Stimulated activated naive CD8-positive, alpha-beta T cell treated with anti-CD3 and anti-CD28 coated beads, Interleukin-15, Interleukin-2, amounts not matched to agents 100 ng/mL and 50 ng/mL, for 24 hours (primary cell): ENCODE results near the gene WDFY1.

Source experiments
- H3K27ac Mint-ChIP-seq: one replicate; pipeline ENCODE4 v1.8.0; 2021; ENCODE audit warnings: mild to moderate bottlenecking, mixed read lengths
- H3K27me3 Mint-ChIP-seq: one replicate; pipeline ENCODE4 v1.8.0; 2021; ENCODE audit warnings: mixed read lengths
- H3K36me3 Mint-ChIP-seq: one replicate; pipeline ENCODE4 v1.8.0; 2021; ENCODE audit warnings: low read depth, mixed read lengths
- H3K4me1 Mint-ChIP-seq: one replicate; pipeline ENCODE4 v1.8.0; 2021; ENCODE audit warnings: low read depth, mixed read lengths
- H3K4me3 Mint-ChIP-seq: one replicate; pipeline ENCODE4 v1.8.0; 2021; ENCODE audit warnings: mild to moderate bottlenecking, mixed read lengths
- H3K9me3 Mint-ChIP-seq: one replicate; pipeline ENCODE4 v1.8.0; 2021; ENCODE audit warnings: mixed read lengths

WDFY1 gene, protein sequence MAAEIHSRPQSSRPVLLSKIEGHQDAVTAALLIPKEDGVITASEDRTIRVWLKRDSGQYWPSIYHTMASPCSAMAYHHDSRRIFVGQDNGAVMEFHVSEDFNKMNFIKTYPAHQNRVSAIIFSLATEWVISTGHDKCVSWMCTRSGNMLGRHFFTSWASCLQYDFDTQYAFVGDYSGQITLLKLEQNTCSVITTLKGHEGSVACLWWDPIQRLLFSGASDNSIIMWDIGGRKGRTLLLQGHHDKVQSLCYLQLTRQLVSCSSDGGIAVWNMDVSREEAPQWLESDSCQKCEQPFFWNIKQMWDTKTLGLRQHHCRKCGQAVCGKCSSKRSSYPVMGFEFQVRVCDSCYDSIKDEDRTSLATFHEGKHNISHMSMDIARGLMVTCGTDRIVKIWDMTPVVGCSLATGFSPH

DNA sequence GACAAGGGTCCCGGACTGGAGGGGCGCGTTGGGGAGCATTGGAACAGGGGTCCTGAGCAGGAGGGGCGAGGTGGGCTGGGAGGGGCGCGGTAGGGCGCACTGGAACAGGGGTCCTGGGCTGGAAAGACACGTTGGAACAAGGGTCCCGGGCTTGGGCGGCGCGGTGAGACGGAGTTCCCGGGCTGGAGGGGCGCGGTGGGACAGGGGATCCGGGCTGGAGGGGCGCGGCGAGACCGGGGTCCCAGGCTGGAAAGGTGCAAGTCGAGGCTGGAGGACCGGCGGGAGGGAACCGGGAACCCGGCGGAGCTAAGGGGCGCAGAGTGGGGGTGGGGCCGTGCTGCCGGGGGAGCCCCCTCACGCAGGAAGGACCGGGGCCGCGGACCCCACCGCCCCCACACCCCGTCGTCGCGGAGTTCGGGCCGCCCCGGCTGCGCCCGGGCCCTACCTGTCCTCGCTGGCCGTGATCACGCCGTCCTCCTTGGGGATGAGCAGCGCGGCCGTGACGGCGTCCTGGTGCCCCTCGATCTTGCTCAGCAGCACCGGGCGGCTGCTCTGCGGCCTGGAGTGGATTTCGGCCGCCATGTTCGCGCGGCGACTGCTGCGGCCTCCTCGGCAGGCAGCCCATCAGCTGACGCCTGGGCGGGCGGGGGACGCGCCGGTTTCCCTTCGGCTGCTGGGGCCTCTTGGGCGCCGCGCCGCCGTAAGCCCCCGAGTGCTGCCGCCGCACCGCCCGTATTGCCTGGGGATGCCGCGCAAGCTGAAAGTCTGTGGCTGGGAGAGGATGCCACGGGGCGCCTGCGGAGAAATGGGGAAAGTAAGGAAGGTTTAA is at the start of gene WDFY1:
WDFY1 (minus strand) TSS at position 633 of the 829 bp plus-strand sequence; CDS start at position 582, 51 bp downstream.
- Mint-ChIP-seq H3K27ac (peak within 1 kb of the TSS; percentile 86), H3K27me3 (no peaks in the 10 kb centered on the region), H3K9me3 (peaks cover 4% of the 10 kb centered on the region), H3K4me1 (peaks cover 65% of the 10 kb centered on the region), H3K4me3 (peak within 1 kb of the TSS; percentile 89), H3K36me3 (peaks cover 15% of the 10 kb centered on the region)

DNA sequence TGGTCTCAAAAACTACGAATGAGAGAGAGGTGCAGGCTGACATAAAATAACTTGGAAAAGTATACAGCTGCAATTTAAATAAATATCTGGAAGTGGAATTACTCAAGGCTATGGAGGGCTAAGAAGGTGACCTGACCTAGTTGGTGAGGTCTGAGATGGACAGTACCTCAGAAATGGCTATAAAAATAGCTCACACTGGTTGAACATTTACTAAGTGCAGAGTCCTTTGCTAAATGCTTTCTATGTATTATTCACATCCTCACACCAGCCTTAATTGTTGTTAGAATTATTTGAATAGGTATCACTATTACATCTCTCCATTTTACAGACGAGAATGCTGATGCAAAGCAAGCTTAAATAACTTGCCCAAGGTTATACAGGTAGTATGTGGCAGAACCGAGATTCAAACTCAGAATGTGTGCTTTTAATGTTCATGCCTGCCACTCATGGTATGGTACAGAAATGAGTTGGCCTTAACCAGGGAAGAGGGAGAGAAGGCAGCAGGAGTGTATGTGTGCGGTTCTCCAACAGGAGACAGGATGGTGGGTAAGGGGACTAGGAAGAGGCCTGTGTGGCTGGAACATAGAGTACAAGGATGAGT is 49.5 kb upstream of the WDFY1 start:
- Mint-ChIP-seq H3K27ac (peak overlapping the region; percentile 85), H3K9me3 (no peaks in the 10 kb centered on the region), H3K4me1 (peaks cover 11% of the 10 kb centered on the region), H3K4me3 (no peak overlapping the region), H3K36me3 (peaks cover 11% of the 10 kb centered on the region), H3K27me3 (no peaks in the 10 kb centered on the region)

DNA sequence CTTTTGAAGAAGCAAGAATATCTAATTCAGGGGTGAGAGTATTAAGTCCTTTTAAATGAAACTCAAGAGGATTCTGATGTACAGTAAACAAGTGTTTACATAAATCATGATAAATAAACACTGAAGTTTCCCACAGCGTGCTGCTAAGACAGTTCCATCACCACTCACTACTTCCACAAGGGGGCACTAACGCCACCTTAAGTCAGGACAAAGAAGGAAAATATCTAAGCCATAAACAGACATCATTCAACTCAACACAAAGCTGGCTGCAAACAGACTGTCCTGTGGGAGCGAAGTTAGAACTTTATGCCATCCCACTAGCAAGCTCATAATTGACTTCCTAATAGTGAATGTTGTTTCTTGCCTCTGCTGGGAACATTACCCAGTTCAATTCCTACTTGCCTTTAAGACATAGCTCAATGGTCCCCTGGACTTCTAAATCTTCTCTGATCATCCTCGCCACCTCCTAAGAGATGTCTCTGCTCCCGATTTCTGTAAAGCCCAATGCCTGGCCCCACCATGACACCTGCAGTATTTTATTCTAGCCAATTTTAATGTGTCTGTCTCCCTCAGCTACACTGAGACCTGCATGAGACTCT is 48.6 kb upstream of the WDFY1 start:
- peaks cover 11% of the 10 kb centered on the region for H3K4me1 Mint-ChIP-seq
- peaks cover 13% of the 10 kb centered on the region for H3K36me3 Mint-ChIP-seq
- H3K27me3 Mint-ChIP-seq: no peaks in the 10 kb centered on the region
- H3K9me3 Mint-ChIP-seq: no peaks in the 10 kb centered on the region
- no peak overlapping the region for H3K4me3 Mint-ChIP-seq
- H3K27ac Mint-ChIP-seq: no peak overlapping the region

DNA sequence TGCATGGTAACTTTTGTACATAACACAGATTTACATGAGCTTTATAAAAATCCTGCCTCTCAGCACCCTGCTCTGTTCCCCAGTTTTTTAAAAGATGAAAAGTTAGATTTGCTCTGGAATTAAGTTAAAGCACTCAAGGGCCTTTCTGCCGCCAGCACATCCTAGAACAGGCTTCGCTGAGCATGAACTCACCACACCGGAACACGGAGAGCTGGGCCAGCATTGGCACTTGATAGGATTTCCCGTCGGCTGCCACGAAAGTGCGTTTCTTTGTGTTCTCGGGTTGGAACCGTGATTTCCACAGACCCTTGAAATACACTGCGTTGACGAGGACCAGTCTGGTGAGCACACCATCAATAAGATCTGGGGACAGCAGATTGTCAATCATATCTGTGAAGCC is 46.5 kb upstream of the WDFY1 start:
- H3K27me3 Mint-ChIP-seq: no peaks in the 10 kb centered on the region
- H3K4me1 Mint-ChIP-seq: peaks cover 11% of the 10 kb centered on the region
- H3K4me3 Mint-ChIP-seq: no peak overlapping the region
- H3K9me3 Mint-ChIP-seq: no peaks in the 10 kb centered on the region
- H3K27ac Mint-ChIP-seq: no peak overlapping the region
- H3K36me3 Mint-ChIP-seq: peaks cover 8% of the 10 kb centered on the region

DNA sequence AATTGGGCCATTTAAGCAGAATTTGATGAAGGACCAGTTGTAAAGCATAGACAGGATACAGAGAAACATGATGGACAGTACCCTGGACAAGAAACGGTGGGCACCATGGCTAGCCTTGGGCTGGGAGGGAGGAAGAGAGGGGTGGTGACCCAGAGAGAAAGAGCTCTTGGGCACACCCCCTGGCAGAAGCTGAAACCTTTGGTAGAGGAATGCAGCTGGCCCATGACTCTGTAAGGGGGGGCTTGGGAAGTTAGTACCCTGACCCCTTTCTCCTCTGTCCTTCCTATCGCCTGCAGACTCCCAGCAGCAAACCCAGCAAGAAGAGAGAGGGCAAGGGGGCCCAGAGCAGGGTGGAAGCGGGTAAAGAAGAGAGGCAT is 44.7 kb upstream of the WDFY1 start:
- Mint-ChIP-seq H3K27ac (no peak overlapping the region), H3K27me3 (no peaks in the 10 kb centered on the region), H3K4me3 (no peak overlapping the region), H3K4me1 (peaks cover 2% of the 10 kb centered on the region), H3K9me3 (no peaks in the 10 kb centered on the region), H3K36me3 (peaks cover 6% of the 10 kb centered on the region)

DNA sequence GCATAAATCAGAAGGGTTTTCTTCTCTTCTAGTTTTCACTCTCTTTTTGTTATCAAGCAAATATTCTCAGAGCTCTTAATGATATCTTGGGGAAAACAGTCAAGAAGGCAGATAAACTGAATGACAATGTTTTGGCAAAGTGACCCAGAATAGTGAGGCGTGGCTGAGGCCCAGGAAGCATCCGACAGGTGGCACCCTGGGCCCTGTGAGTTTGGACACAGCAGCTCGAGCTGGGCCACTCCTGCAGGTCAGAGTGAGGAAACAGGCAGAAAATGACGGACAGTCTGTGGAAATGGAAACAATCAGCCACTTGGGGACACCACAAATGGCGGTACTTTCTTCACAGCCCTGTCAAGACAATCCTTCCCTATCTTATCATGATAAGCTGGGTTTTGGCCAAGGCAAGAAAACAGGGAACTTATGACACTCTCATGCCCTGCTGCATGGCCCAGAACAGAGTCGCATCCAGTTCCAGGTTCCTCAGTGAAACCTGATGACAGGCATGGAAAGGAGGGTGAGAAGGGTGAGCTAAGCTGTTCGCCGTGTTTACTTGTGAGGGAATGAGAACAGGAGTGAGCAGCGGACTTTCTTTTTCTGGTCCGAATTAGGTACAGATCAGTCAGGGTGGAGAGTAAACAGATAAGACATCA is 44.2 kb upstream of the WDFY1 start:
- H3K27me3 Mint-ChIP-seq: no peaks in the 10 kb centered on the region
- H3K36me3 Mint-ChIP-seq: peaks cover 9% of the 10 kb centered on the region
- no peak overlapping the region for H3K27ac Mint-ChIP-seq
- H3K9me3 Mint-ChIP-seq: no peaks in the 10 kb centered on the region
- H3K4me3 Mint-ChIP-seq: no peak overlapping the region
- H3K4me1 Mint-ChIP-seq: no peaks in the 10 kb centered on the region

DNA sequence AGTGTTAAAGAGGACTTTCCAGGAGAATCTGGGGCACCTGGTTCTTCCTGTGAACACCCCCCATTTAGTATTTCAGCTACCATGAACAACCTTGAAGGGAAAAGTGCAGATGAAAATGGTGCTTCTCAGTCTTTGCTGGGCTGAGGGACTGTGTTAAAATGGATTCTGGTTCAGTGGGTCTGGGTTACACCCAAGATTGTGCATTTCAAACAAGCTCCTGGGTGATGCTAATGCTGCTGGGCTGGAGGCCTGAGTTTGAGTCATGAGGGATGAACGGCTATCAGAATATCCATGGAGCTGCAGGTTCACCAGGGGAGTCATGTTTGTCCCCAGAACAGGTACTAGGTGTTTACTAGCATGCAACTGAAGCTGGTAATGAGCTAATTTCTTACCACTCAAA is 36.1 kb upstream of the WDFY1 start:
- no peaks in the 10 kb centered on the region for H3K9me3 Mint-ChIP-seq
- H3K4me3 Mint-ChIP-seq: no peak overlapping the region
- H3K27me3 Mint-ChIP-seq: no peaks in the 10 kb centered on the region
- peaks cover 18% of the 10 kb centered on the region for H3K36me3 Mint-ChIP-seq
- H3K27ac Mint-ChIP-seq: no peak overlapping the region
- H3K4me1 Mint-ChIP-seq: peaks cover 10% of the 10 kb centered on the region

DNA sequence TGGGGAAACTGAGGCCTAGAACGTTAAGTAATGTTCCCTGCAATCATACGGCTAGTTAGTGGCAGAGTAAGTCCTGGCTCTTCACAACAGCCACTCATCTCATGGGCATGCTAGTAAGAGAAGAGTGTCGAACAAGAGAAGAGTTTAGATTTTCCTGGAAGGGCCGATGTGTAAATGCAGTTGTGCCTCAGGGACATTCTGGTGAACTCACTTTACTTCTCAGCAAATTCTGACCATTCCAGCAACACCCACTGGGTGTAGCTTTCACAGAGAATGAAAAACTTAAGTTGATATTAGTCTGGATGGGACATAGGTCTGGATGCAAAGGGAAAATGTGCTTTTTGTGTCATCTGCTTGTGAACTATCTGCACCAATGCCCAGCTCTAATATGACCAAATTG is 35.7 kb upstream of the WDFY1 start:
- no peaks in the 10 kb centered on the region for H3K27me3 Mint-ChIP-seq
- no peaks in the 10 kb centered on the region for H3K9me3 Mint-ChIP-seq
- no peak overlapping the region for H3K27ac Mint-ChIP-seq
- H3K36me3 Mint-ChIP-seq: peaks cover 19% of the 10 kb centered on the region
- H3K4me3 Mint-ChIP-seq: no peak overlapping the region
- H3K4me1 Mint-ChIP-seq: peaks cover 10% of the 10 kb centered on the region

DNA sequence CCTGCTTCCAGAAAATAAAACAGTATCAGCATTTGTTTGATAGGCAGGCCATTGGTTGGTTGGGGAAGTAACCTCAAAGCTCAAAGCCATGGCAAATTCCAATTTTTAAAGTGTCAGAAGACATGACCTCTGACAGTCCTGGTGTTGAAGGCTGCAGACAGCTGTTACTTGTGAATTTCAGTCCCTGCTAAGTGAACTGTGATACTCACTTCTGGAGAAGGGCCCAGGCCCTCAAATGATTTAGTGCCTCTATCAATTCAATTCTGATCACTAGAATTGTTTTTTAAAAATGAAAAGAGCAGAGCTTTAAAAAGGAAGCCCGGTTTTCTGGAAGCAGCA is 35.2 kb upstream of the WDFY1 start:
- H3K4me1 Mint-ChIP-seq: peaks cover 10% of the 10 kb centered on the region
- no peak overlapping the region for H3K27ac Mint-ChIP-seq
- no peak overlapping the region for H3K4me3 Mint-ChIP-seq
- peaks cover 22% of the 10 kb centered on the region for H3K36me3 Mint-ChIP-seq
- H3K9me3 Mint-ChIP-seq: no peaks in the 10 kb centered on the region
- H3K27me3 Mint-ChIP-seq: no peaks in the 10 kb centered on the region

DNA sequence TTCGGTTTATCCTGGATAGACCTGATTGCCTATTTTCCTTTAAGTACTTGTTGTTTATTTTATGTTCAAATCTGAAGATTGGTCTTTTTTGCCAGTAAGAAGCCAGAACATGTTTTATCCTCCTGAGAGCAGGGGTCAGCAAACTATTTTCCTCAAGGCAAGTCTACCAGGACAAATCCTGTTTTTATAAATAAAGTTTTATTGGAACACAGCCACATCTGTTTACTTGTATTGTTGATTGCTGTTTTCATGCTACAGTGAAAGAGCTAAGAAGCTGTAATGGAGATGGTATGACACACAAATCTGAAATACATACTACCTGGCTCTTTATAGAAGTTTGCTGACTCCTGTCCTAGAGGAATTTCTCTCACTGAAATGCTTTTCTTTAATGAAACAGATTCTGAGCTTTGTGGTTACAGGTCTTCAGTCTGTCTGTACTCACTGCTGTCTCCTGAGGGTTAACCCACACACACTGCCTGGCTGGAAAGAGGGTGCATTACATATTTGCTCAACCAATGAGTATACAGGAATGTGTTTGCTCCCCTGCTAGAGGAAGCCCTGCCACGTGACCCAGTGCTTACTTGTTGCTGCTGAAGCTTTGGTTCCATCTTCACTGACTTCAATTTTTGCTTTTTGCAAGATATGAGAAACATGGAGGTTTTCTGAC is 34.7 kb upstream of the WDFY1 start:
- H3K4me3 Mint-ChIP-seq: no peak overlapping the region
- peaks cover 10% of the 10 kb centered on the region for H3K4me1 Mint-ChIP-seq
- no peaks in the 10 kb centered on the region for H3K9me3 Mint-ChIP-seq
- H3K27me3 Mint-ChIP-seq: no peaks in the 10 kb centered on the region
- no peak overlapping the region for H3K27ac Mint-ChIP-seq
- H3K36me3 Mint-ChIP-seq: peaks cover 22% of the 10 kb centered on the region

DNA sequence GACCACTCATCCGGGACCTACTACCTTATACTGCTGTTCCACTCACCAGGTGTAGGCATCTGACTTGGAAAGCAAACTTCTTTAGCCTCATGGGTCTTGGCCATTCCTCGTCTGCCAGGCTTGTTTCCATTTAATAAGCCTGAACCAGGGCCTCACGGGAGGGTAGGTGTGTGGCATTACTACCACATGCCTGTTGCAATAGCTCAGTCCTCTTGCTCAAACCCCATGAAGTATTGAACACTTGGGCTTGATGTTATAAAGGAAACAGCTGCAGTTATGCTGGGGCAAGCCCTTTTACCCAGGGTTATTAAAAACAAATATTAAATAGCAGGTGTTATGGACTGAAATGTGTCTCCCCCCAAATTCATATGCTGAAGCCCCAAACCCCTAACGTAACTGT is 33.3 kb upstream of the WDFY1 start:
- Mint-ChIP-seq H3K9me3 (no peaks in the 10 kb centered on the region), H3K27me3 (no peaks in the 10 kb centered on the region), H3K4me1 (peaks cover 10% of the 10 kb centered on the region), H3K27ac (no peak overlapping the region), H3K4me3 (no peak overlapping the region), H3K36me3 (peaks cover 15% of the 10 kb centered on the region)

DNA sequence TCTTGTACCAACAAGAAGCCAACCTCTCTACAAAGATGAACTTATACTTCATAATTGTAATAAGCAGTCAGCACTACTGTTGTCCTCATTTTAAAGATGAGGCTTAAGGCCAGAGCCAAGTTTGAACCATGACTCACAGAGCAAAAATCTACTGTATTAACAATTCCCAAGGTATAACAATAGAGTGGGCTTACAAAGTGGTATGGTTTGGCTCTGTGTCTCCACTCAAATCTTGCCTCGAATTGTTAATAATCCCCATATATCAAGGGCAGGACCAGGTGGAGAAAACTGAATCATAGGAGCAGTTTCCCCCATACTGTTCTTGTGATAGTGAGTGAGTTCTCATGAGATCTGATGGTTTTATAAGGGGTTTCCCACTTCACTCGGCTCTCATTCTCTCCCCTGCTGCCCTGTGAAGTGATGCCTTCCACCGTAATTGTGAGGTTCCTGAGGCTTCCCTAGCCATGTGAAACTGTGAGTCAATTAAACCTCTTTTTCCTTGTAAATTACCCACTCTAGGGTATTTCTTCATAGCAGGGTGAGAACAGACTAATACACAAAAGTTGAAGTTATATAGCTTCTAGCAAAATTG is 31.6 kb upstream of the WDFY1 start:
- H3K9me3 Mint-ChIP-seq: no peaks in the 10 kb centered on the region
- H3K36me3 Mint-ChIP-seq: peaks cover 18% of the 10 kb centered on the region
- H3K27ac Mint-ChIP-seq: no peak overlapping the region

DNA sequence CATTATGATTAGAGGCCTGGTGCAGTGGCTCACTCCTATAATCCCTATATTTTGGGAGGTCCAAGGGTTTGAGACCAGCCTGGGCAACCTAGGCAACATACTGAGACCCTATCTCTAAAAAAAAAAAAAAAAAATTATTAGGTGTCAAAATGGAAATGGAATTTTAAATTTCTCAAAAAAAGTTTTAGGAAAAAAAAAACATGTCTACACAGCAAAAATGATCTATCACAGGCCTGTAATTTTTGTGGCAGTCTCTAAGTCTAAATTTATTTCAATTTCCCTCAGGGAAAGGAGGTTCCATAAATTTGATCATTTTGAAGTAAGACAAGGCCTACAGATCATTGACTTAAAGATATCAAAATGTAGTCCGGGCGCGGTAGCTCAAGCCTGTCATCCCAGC is 28.5 kb upstream of the WDFY1 start:
- Mint-ChIP-seq H3K27ac (no peak overlapping the region), H3K27me3 (no peaks in the 10 kb centered on the region), H3K4me1 (peaks cover 19% of the 10 kb centered on the region), H3K9me3 (no peaks in the 10 kb centered on the region), H3K4me3 (no peak overlapping the region), H3K36me3 (peaks cover 14% of the 10 kb centered on the region)

More for the DNA sequence above, 31.6 kb upstream of the WDFY1 start:
- H3K4me1 Mint-ChIP-seq: peaks cover 10% of the 10 kb centered on the region
- H3K27me3 Mint-ChIP-seq: no peaks in the 10 kb centered on the region
- H3K4me3 Mint-ChIP-seq: no peak overlapping the region

DNA sequence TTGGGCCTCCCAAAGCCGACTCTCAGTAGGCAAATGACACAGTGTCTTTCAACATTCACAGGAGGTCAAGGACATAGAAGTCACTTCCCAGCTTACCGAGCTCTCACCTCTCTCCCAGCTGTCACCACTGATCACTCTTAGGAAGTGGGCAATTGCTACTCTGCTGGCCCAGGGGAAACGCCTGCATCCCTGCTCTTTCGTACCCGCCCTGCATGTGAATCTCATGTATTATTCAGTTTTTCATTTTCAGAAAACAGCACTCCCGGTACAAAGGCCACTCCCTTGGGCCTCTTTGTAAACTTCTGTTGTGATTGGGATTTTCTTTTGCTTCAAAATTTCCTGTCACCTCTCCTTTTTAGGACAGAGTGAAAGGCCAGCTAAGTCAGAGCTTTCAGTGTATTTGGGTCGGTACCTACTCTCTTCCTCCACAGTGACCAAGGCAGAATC is 27.5 kb upstream of the WDFY1 start:
- Mint-ChIP-seq H3K36me3 (peaks cover 22% of the 10 kb centered on the region), H3K4me1 (peaks cover 19% of the 10 kb centered on the region), H3K9me3 (no peaks in the 10 kb centered on the region), H3K27me3 (no peaks in the 10 kb centered on the region), H3K27ac (peak overlapping the region; percentile 56), H3K4me3 (no peak overlapping the region)
